HepG2 (cell line): ENCODE measurements around the gene FNIP2. TPM values are rescaled to one million over a fixed set of nuclear protein-coding genes. Genes with fewer than 3 reads are reported as not detected.

Experiments
- ATAC-seq: fragments of 200-7000 bp; cut with Tn5 transposase; 3 replicates; pipeline ENCODE4 v1.9.1; 2020; ENCODE audit warnings: mild to moderate bottlenecking, moderate library complexity
- BruUV-seq: library from RNA; stranded (reverse); fragments of 400-500 nt; replicated peaks from 2 replicates; lab custom pipeline; 2021; lab: Mats Ljungman, UMichigan
- CTCF ChIA-PET: fragments of 300-600 bp; formaldehyde crosslinking; extraction: SDS; loops from one replicate; lab custom pipeline; 2021; ENCODE audit warnings: low total read pairs, inconsistent platforms, low intra/inter-chr PET ratio; lab: Yijun Ruan, JAX
- POLR2A ChIA-PET: fragments of 350-600 bp; sonication (Branson Sonifier 250); formaldehyde crosslinking; loops from one replicate; lab custom pipeline; 2020; ENCODE audit warnings: antibody characterized with exemption, inconsistent platforms; lab: Yijun Ruan, JAX
- DNase-seq: peaks from one replicate; pipeline ENCODE4 v3.0.0-alpha.2; 2015; ENCODE audit warnings: low spot score
- FAIRE-seq: peaks from 3 replicates; lab custom pipeline; 2011; peaks lifted over from hg19 to GRCh38; lab: Jason Lieb, UNC
- H2AFZ ChIP-seq: one replicate; pipeline ENCODE4 v1.6.1; 2011; ENCODE audit warnings: low read length, inconsistent platforms
- H3K27ac ChIP-seq: fragments of 300-600 bp; 3 replicates; pipeline ENCODE4 v1.8.0; 2011; ENCODE audit warnings: mixed run types, mild to moderate bottlenecking, mixed read lengths, low read length, inconsistent platforms; ENCODE audit not compliant: insufficient read depth; ENCODE audit errors: extremely low read length
- H3K27me3 ChIP-seq, 2 experiments: fragments of 200-600 bp in 1 of 2; 2 replicates in 1 of 2; 3 replicates in 1 of 2; pipeline versions ENCODE4 v1.6.0 to v1.8.0; 2011; ENCODE audit warnings: low read length in 2 of 2, mild to moderate bottlenecking in 2 of 2, moderate library complexity in 2 of 2, inconsistent platforms in 1 of 2; ENCODE audit not compliant: insufficient read depth in 2 of 2, control insufficient read depth in 1 of 2
- H3K36me3 ChIP-seq, 2 experiments: fragments of 200-600 bp in 1 of 2; replicated peaks in 1 of 2; 2 replicates in 1 of 2; 3 replicates in 1 of 2; pipeline versions ENCODE4 v1.5.1 to v1.8.0; 2011; ENCODE audit warnings: low read length in 2 of 2, inconsistent platforms in 1 of 2; ENCODE audit not compliant: insufficient read depth in 2 of 2, control insufficient read depth in 1 of 2
- H3K4me1 ChIP-seq: 2 replicates; pipeline ENCODE4 v1.5.1; 2012; ENCODE audit warnings: low read length, inconsistent platforms; ENCODE audit not compliant: insufficient read depth
- H3K4me2 ChIP-seq: 2 replicates; pipeline ENCODE4 v1.6.0; 2011; ENCODE audit warnings: low read depth, low read length, inconsistent platforms
- H3K4me3 ChIP-seq, 3 experiments: fragments of 200-600 bp in 1 of 3; sonication (generic), shearing (Covaris generic) in 1 of 3; replicated peaks in 1 of 3; 2 replicates each; pipeline ENCODE4 v1.5.1; 2011 to 2016; ENCODE audit warnings: low read length in 3 of 3, inconsistent platforms in 2 of 3, low read depth in 2 of 3, mild to moderate bottlenecking in 2 of 3, control low read depth in 1 of 3, mixed read lengths in 1 of 3; ENCODE audit not compliant: insufficient read depth in 1 of 3
- H3K79me2 ChIP-seq: one replicate; pipeline ENCODE4 v1.6.1; 2011; ENCODE audit warnings: low read length, inconsistent platforms; ENCODE audit not compliant: insufficient read depth
- H3K9ac ChIP-seq: 2 replicates; pipeline ENCODE4 v1.6.0; 2011; ENCODE audit warnings: mild to moderate bottlenecking, low read depth, low read length, inconsistent platforms; ENCODE audit not compliant: insufficient read depth
- H3K9me3 ChIP-seq: 2 replicates; pipeline ENCODE4 v1.5.1; 2012; ENCODE audit warnings: mild to moderate bottlenecking, low read length
- H4K20me1 ChIP-seq: 2 replicates; pipeline ENCODE4 v1.6.0; 2011; ENCODE audit warnings: inconsistent platforms, mild to moderate bottlenecking, low read length, moderate library complexity; ENCODE audit not compliant: insufficient read depth
- CSRNP1 ChIP-seq: sonication (generic); formaldehyde crosslinking; IDR thresholded peaks from 2 replicates; pipeline ENCODE4 v1.8.1; 2023; ENCODE audit warnings: mild to moderate bottlenecking, missing genetic modification reagents
- DMAP1 ChIP-seq: IDR thresholded peaks from 2 replicates; pipeline ENCODE4 v1.6.1; 2016
- HOXA9 ChIP-seq: sonication (generic); formaldehyde crosslinking; IDR thresholded peaks from 2 replicates; pipeline ENCODE4 v1.8.1; 2022; ENCODE audit warnings: missing genetic modification reagents, mild to moderate bottlenecking, moderate library complexity, borderline replicate concordance
- KMT2A ChIP-seq: sonication (generic); formaldehyde crosslinking; IDR thresholded peaks from 2 replicates; pipeline ENCODE4 v1.4.0; 2020; ENCODE audit warnings: missing genetic modification reagents
- LRRFIP1 ChIP-seq: sonication (generic); formaldehyde crosslinking; conservative IDR thresholded peaks from 2 replicates; pipeline ENCODE4 v1.4.0; 2020; ENCODE audit warnings: missing genetic modification reagents
- REPIN1 ChIP-seq: sonication (generic); formaldehyde crosslinking; IDR thresholded peaks from 2 replicates; pipeline ENCODE4 v1.8.0; 2022; ENCODE audit warnings: missing genetic modification reagents, low read depth, mild to moderate bottlenecking, borderline replicate concordance
- SRSF4 ChIP-seq: fragments of 200-400 bp; formaldehyde crosslinking; IDR thresholded peaks from one replicate; pipeline ENCODE4 v1.6.1; 2018; ENCODE audit warnings: mild to moderate bottlenecking, low read depth, low read length, moderate library complexity; ENCODE audit not compliant: poor library complexity, severe bottlenecking
- TSC22D2 ChIP-seq: sonication (generic); formaldehyde crosslinking; IDR thresholded peaks from 2 replicates; pipeline ENCODE4 v1.5.1; 2020; ENCODE audit warnings: missing genetic modification reagents, mild to moderate bottlenecking, borderline replicate concordance
- ZBTB42 ChIP-seq: sonication (generic); formaldehyde crosslinking; IDR thresholded peaks from 2 replicates; pipeline ENCODE4 v1.5.0; 2020; ENCODE audit warnings: mild to moderate bottlenecking, missing genetic modification reagents
- ZFP36 ChIP-seq: fragments of 150-350 bp; IDR thresholded peaks from 2 replicates; pipeline ENCODE4 v1.6.1; 2018; ENCODE audit warnings: borderline replicate concordance, low read length, low read depth; ENCODE audit not compliant: partially characterized antibody
- ZFP41 ChIP-seq: sonication (generic); formaldehyde crosslinking; IDR thresholded peaks from 2 replicates; pipeline ENCODE4 v1.4.0; 2020; ENCODE audit warnings: mild to moderate bottlenecking, missing genetic modification reagents, borderline replicate concordance
- ZNF264 ChIP-seq: sonication (generic); formaldehyde crosslinking; IDR thresholded peaks from 2 replicates; pipeline ENCODE4 v1.4.0; 2020; ENCODE audit warnings: missing genetic modification reagents
- ZNF343 ChIP-seq: sonication (generic); formaldehyde crosslinking; IDR thresholded peaks from 2 replicates; pipeline ENCODE4 v1.4.0; 2020; ENCODE audit warnings: mild to moderate bottlenecking, missing genetic modification reagents
- ZNF512B ChIP-seq: sonication (generic); formaldehyde crosslinking; IDR thresholded peaks from 2 replicates; pipeline ENCODE4 v1.5.1; 2020; ENCODE audit warnings: missing genetic modification reagents, mild to moderate bottlenecking, borderline replicate concordance
- ZNF777 ChIP-seq: sonication (generic); formaldehyde crosslinking; IDR thresholded peaks from 2 replicates; pipeline ENCODE4 v1.4.0; 2020; ENCODE audit warnings: missing genetic modification reagents
- ZSCAN21 ChIP-seq: sonication (generic); formaldehyde crosslinking; IDR thresholded peaks from 2 replicates; pipeline ENCODE4 v1.8.0; 2022; ENCODE audit warnings: mild to moderate bottlenecking, missing genetic modification reagents, moderate library complexity, borderline replicate concordance
- WGBS: methylation state at CpG from one replicate; pipeline ENCODE4 v1.1.6; 2017; ENCODE audit warnings: low lambda C conversion rate; 5-methylcytosine and 5-hydroxymethylcytosine counted together
- in situ Hi-C: cut with HindIII; loops from 2 replicates; pipeline ENCODE4 v1.10.0; 2017; ENCODE audit warnings: low pct_unique_long_range_greater_than_20kb; ENCODE audit not compliant: extremely low pct_ligation_motif_present
- intact Hi-C: fragments of 100-400 bp; cut with micrococcal nuclease; formaldehyde crosslinking; loops from one replicate; pipeline ENCODE4 v1.10.0; 2022; ENCODE audit not compliant: unreplicated experiment
- polyA plus RNA-seq, 8 experiments: library from polyadenylated mRNA; depleted of rRNA in 3 of 8; stranded (reverse) in 7 of 8; unstranded in 1 of 8; fragments of >200 nt; fragmentation: Illumina TruSeq in 4 of 8; extraction: Trizol in 4 of 8; gene quantifications; 2 replicates each; pipeline versions ENCODE4 v1.2.1 to v1.2.3, GENCODE V29; 2011 to 2016; ENCODE audit warnings: low read depth in 4 of 8, missing spikeins in 1 of 8, mixed read lengths in 1 of 8; ENCODE audit not compliant: insufficient read depth in 1 of 8
- total RNA-seq, 5 experiments: library from RNA; depleted of rRNA; stranded (reverse); fragments of >200 nt; fragmentation: Illumina TruSeq; extraction: Trizol; gene quantifications; 2 replicates each; pipeline ENCODE4 v1.2.3, GENCODE V29; 2016; ENCODE audit warnings: low read depth in 1 of 5

Gene FNIP2
- total and polyA plus RNA-seq, 2 of the 13 experiments (the other 11 are each of a cell fraction or from before 2014, with no cell fraction given): 15.5 to 21.0 TPM

GRCh38 chr4:158728236-158728635, 40.6 kb upstream of the FNIP2 start:
- DNase-seq (no peak), FAIRE-seq (no peak), ATAC-seq (no peak)
- H4K20me1 ChIP-seq: no peaks in the 10 kb centered on the region
- in situ Hi-C loops: loop anchor here (5.0 to 25.0 kb wide), 3 partner anchors 119 to 477 kb away; no protein-coding TSS in a partner anchor
- no peak overlapping the region for H3K4me2 ChIP-seq
- no peak overlapping the region for H3K4me3 ChIP-seq
- peak overlapping the region; percentile 88 for H2AFZ ChIP-seq
- no peaks in the 10 kb centered on the region; a peak in 2 of 5 replicates for H3K27me3 ChIP-seq
- no peaks in the 10 kb centered on the region for H3K36me3 ChIP-seq
- CTCF ChIA-PET: no interaction called here
- H3K27ac ChIP-seq: no peak overlapping the region
- POLR2A ChIA-PET: no interaction called here
- no TSS peak for BruUV-seq
- WGBS: 8% methylated on average over 1 of the region's 1 CpG
- no peaks in the 10 kb centered on the region for H3K79me2 ChIP-seq
- H3K9ac ChIP-seq: no peak overlapping the region
- TF ChIP-seq ZNF512B (no peak), ZNF264 (CRISPR knock-in tag) (no peak), ZFP41 (CRISPR knock-in tag) (no peak), REPIN1 (no peak), ZNF343 (CRISPR knock-in tag) (no peak), ZNF777 (CRISPR knock-in tag) (no peak), KMT2A (CRISPR knock-in tag) (no peak), CSRNP1 (no peak), SRSF4 (no peak), LRRFIP1 (CRISPR knock-in tag) (no peak), DMAP1 (CRISPR knock-in tag) (no peak), ZSCAN21 (CRISPR knock-in tag) (no peak), HOXA9 (no peak), TSC22D2 (CRISPR knock-in tag) (no peak), ZFP36 (no peak), ZBTB42 (CRISPR knock-in tag) (no peak)
- intact Hi-C loops: loop anchor here (10.0 kb wide), 1 partner anchor 377 kb away; the partner anchor contains the start of gene RAPGEF2
- H3K4me1 ChIP-seq: peaks cover 33% of the 10 kb centered on the region
- H3K9me3 ChIP-seq: no peaks in the 10 kb centered on the region
